NB4 (cell line): ENCODE measurements around the gene NYAP1.

ENCODE experiments used
- CTCF ChIP-seq: IDR thresholded peaks from one replicate; pipeline ENCODE4 v1.5.1; 2012; ENCODE audit warnings: low read depth, low read length
- MAX ChIP-seq: IDR thresholded peaks from 2 replicates; pipeline ENCODE4 v1.6.1; 2011; ENCODE audit warnings: low read depth, low read length
- MYC ChIP-seq: IDR thresholded peaks from 2 replicates; pipeline ENCODE4 v1.6.1; 2011; ENCODE audit warnings: low read depth, low read length
- POLR2A ChIP-seq: IDR thresholded peaks from 2 replicates; pipeline ENCODE4 v1.6.1; 2011; ENCODE audit warnings: mild to moderate bottlenecking; ENCODE audit not compliant: insufficient read length; ENCODE audit errors: extremely low read depth

GRCh38 chr7:100504887-100505611, 21.3 kb downstream of the NYAP1 start:
- TF ChIP-seq POLR2A (no peak), CTCF (no peak), MYC (no peak), MAX (no peak)
